WTC11 (cell line): Measurements from ENCODE around the gene SUPT7L.

Experiments used
- CTCF ChIP-seq: fragments of 200-600 bp; IDR thresholded peaks from 2 replicates; pipeline ENCODE4 v1.8.0; 2022; ENCODE audit warnings: antibody characterized with exemption
- ESRRA ChIP-seq: sonication (generic); formaldehyde crosslinking; IDR thresholded peaks from 2 replicates; pipeline ENCODE4 v1.8.1; 2022; ENCODE audit warnings: mild to moderate bottlenecking, missing genetic modification reagents, borderline replicate concordance
- ETV6 ChIP-seq: sonication (generic); formaldehyde crosslinking; IDR thresholded peaks from 2 replicates; pipeline ENCODE4 v1.8.1; 2022; ENCODE audit warnings: mild to moderate bottlenecking, missing genetic modification reagents
- FOXJ3 ChIP-seq: sonication (generic); formaldehyde crosslinking; IDR thresholded peaks from 2 replicates; pipeline ENCODE4 v1.9.0; 2021; ENCODE audit warnings: missing genetic modification reagents, mild to moderate bottlenecking, borderline replicate concordance
- SP1 ChIP-seq: sonication (generic); formaldehyde crosslinking; conservative IDR thresholded peaks from 2 replicates; pipeline ENCODE4 v1.8.1; 2022; ENCODE audit warnings: missing genetic modification reagents
- USF1 ChIP-seq: sonication (generic); formaldehyde crosslinking; IDR thresholded peaks from 2 replicates; pipeline ENCODE4 v1.8.0; 2022; ENCODE audit warnings: mild to moderate bottlenecking, missing genetic modification reagents

- TF ChIP-seq CTCF (no peak), USF1 (CRISPR knock-in tag) (no peak), ETV6 (no peak), ESRRA (CRISPR knock-in tag) (no peak), SP1 (no peak), FOXJ3 (CRISPR knock-in tag) (no peak)
These were observed 22.2 kb upstream of the SUPT7L start for GRCh38 chr2:27685577-27685976.
